H1 (cell line): ENCODE data around the gene ANKH. TPM values are rescaled to one million over a fixed set of nuclear protein-coding genes. Genes with fewer than 3 reads are reported as not detected.

Experiments
- CTCF ChIA-PET: fragments of 300-600 bp; sonication (Branson Sonifier 250); formaldehyde crosslinking; loops from one replicate; lab custom pipeline; 2021; ENCODE audit not compliant: partially characterized antibody; lab: Charles Lee
- POLR2A ChIA-PET: fragments of 300-600 bp; sonication (Branson Sonifier 250); formaldehyde crosslinking; loops from one replicate; lab custom pipeline; 2021; ENCODE audit warnings: inconsistent platforms; ENCODE audit not compliant: partially characterized antibody; lab: Charles Lee
- DNase-seq, 2 experiments: peaks; one replicate each; pipeline versions ENCODE4 v3.0.0 to v3.0.0-alpha.2; 2010 to 2022; ENCODE audit warnings: low spot score in 2 of 2, low read depth in 1 of 2, mixed read lengths in 1 of 2
- FAIRE-seq: peaks from 2 replicates; lab custom pipeline; 2011; peaks lifted over from hg19 to GRCh38; lab: Jason Lieb, UNC
- H2AFZ ChIP-seq: 2 replicates; pipeline ENCODE4 v1.8.1; 2012; ENCODE audit warnings: low read length, inconsistent platforms
- H2AK5ac ChIP-seq: 2 replicates; pipeline ENCODE4 v1.6.1; 2013; ENCODE audit warnings: low read depth, low read length
- H2BK120ac ChIP-seq: replicated peaks from 2 replicates; pipeline ENCODE3; 2013; ENCODE audit warnings: low read depth, low read length, inconsistent platforms
- H2BK12ac ChIP-seq: 2 replicates; pipeline ENCODE4 v1.6.1; 2013; ENCODE audit warnings: low read depth, low read length
- H2BK15ac ChIP-seq: 2 replicates; pipeline ENCODE4 v1.6.1; 2013; ENCODE audit warnings: low read length
- H2BK20ac ChIP-seq: 2 replicates; pipeline ENCODE4 v1.6.1; 2013; ENCODE audit warnings: low read length
- H2BK5ac ChIP-seq: 2 replicates; pipeline ENCODE4 v1.6.1; 2013; ENCODE audit warnings: low read depth, low read length
- H3K14ac ChIP-seq: 2 replicates; pipeline ENCODE4 v1.6.1; 2013; ENCODE audit warnings: inconsistent platforms; ENCODE audit not compliant: insufficient read length
- H3K18ac ChIP-seq: 2 replicates; pipeline ENCODE4 v1.6.1; 2013; ENCODE audit warnings: low read length; ENCODE audit errors: extremely low read depth
- H3K23ac ChIP-seq: 2 replicates; pipeline ENCODE4 v1.6.1; 2013; ENCODE audit warnings: inconsistent platforms; ENCODE audit not compliant: insufficient read length
- H3K23me2 ChIP-seq: 2 replicates; pipeline ENCODE4 v1.6.1; 2013; ENCODE audit warnings: low read depth, low read length
- H3K27ac ChIP-seq: 2 replicates; pipeline ENCODE4 v1.6.1; 2011; ENCODE audit warnings: low read depth, low read length, inconsistent platforms
- H3K27me3 ChIP-seq, 4 experiments: replicated peaks in 1 of 4; 1 replicate in 1 of 4; 2 replicates in 3 of 4; pipeline versions ENCODE4 v1.6.1 to v1.8.1; 2011 to 2013; ENCODE audit warnings: low read length in 3 of 4, mild to moderate bottlenecking in 3 of 4, inconsistent platforms in 2 of 4, mixed read lengths in 2 of 4, moderate library complexity in 1 of 4; ENCODE audit not compliant: control insufficient read depth in 3 of 4, insufficient read depth in 3 of 4; ENCODE audit errors: extremely low read depth in 1 of 4
- H3K36me3 ChIP-seq, 4 experiments: 2 replicates each; pipeline versions ENCODE4 v1.6.1 to v1.8.1; 2011 to 2013; ENCODE audit warnings: mild to moderate bottlenecking in 4 of 4, low read length in 3 of 4, moderate library complexity in 2 of 4, control low read depth in 1 of 4, inconsistent platforms in 1 of 4; ENCODE audit not compliant: insufficient read depth in 4 of 4, control insufficient read depth in 2 of 4
- H3K4ac ChIP-seq: replicated peaks from 2 replicates; pipeline ENCODE3; 2013; ENCODE audit warnings: low read length, low read depth, mixed read lengths, inconsistent platforms; ENCODE audit not compliant: insufficient read length
- H3K4me1 ChIP-seq, 4 experiments: replicated peaks in 1 of 4; 1 replicate in 1 of 4; 2 replicates in 3 of 4; pipeline versions ENCODE4 v1.6.1 to v1.8.1; 2011 to 2013; ENCODE audit warnings: low read length in 3 of 4, inconsistent platforms in 2 of 4, mixed read lengths in 1 of 4; ENCODE audit not compliant: insufficient read depth in 4 of 4, control insufficient read depth in 3 of 4
- H3K4me2 ChIP-seq, 2 experiments: 2 replicates each; pipeline versions ENCODE4 v1.6.1 to v1.8.1; 2011 to 2013; ENCODE audit warnings: low read depth in 2 of 2, low read length in 2 of 2, control low read depth in 1 of 2, inconsistent platforms in 1 of 2, mild to moderate bottlenecking in 1 of 2; ENCODE audit not compliant: insufficient read depth in 1 of 2
- H3K4me3 ChIP-seq, 4 experiments: fragments of 200-600, 300-600 bp in 1 of 4; sonication (generic), shearing (Covaris generic), sonication (Bioruptor Twin) in 1 of 4; 2 replicates each; pipeline versions ENCODE4 v1.5.1 to v1.8.1; 2011 to 2016; ENCODE audit warnings: low read length in 4 of 4, low read depth in 3 of 4, control low read depth in 2 of 4, inconsistent platforms in 2 of 4, mild to moderate bottlenecking in 2 of 4, mixed read lengths in 1 of 4, moderate library complexity in 1 of 4; ENCODE audit not compliant: insufficient read depth in 2 of 4; ENCODE audit errors: extremely low read depth in 1 of 4
- H3K56ac ChIP-seq: replicated peaks from 2 replicates; pipeline ENCODE3; 2013; ENCODE audit warnings: low read depth, mild to moderate bottlenecking, mixed read lengths, low read length, inconsistent platforms; ENCODE audit not compliant: insufficient read length
- H3K79me1 ChIP-seq: 2 replicates; pipeline ENCODE4 v1.6.1; 2013; ENCODE audit warnings: low read depth, low read length, control low read depth
- H3K79me2 ChIP-seq, 2 experiments: 2 replicates each; pipeline versions ENCODE4 v1.6.1 to v1.8.1; 2012 to 2013; ENCODE audit warnings: low read length in 2 of 2, mild to moderate bottlenecking in 2 of 2, inconsistent platforms in 1 of 2; ENCODE audit not compliant: insufficient read depth in 2 of 2, control insufficient read depth in 1 of 2
- H3K9ac ChIP-seq, 4 experiments: replicated peaks in 1 of 4; 1 replicate in 1 of 4; 2 replicates in 3 of 4; pipeline versions ENCODE4 v1.6.1 to v1.8.1; 2011 to 2013; ENCODE audit warnings: low read depth in 3 of 4, low read length in 3 of 4, control low read depth in 2 of 4, mild to moderate bottlenecking in 2 of 4, moderate library complexity in 2 of 4, inconsistent platforms in 1 of 4; ENCODE audit errors: extremely low read depth in 1 of 4
- H3K9me3 ChIP-seq, 2 experiments: 2 replicates each; pipeline versions ENCODE4 v1.6.1 to v1.8.1; 2012 to 2013; ENCODE audit warnings: mild to moderate bottlenecking in 2 of 2, moderate library complexity in 2 of 2, control low read depth in 1 of 2, inconsistent platforms in 1 of 2, low read depth in 1 of 2, low read length in 1 of 2, mixed read lengths in 1 of 2; ENCODE audit not compliant: insufficient read depth in 2 of 2
- H4K20me1 ChIP-seq, 2 experiments: replicated peaks in 1 of 2; 2 replicates each; pipeline versions ENCODE3 to v1.8.1; 2011 to 2013; ENCODE audit warnings: inconsistent platforms in 2 of 2, low read length in 2 of 2, mild to moderate bottlenecking in 1 of 2; ENCODE audit not compliant: insufficient read depth in 2 of 2, control insufficient read depth in 1 of 2
- H4K5ac ChIP-seq: 2 replicates; pipeline ENCODE4 v1.6.1; 2013; ENCODE audit warnings: low read length, low read depth, mixed read lengths, inconsistent platforms; ENCODE audit not compliant: insufficient read length
- H4K8ac ChIP-seq: 2 replicates; pipeline ENCODE4 v1.8.0; 2013; ENCODE audit warnings: mild to moderate bottlenecking, moderate library complexity, low read length, inconsistent platforms; ENCODE audit not compliant: insufficient read depth; ENCODE audit errors: extremely low read depth
- H4K91ac ChIP-seq: replicated peaks from 2 replicates; pipeline ENCODE3; 2013; ENCODE audit warnings: low read length, mixed read lengths, inconsistent platforms; ENCODE audit not compliant: insufficient read length
- GABPA ChIP-seq: IDR thresholded peaks from 2 replicates; pipeline ENCODE4 v1.6.1; 2011; ENCODE audit warnings: mild to moderate bottlenecking, low read length, moderate library complexity, borderline replicate concordance; ENCODE audit not compliant: insufficient read depth
- GTF2F1 ChIP-seq: IDR thresholded peaks from 2 replicates; pipeline ENCODE4 v1.6.1; 2012; ENCODE audit warnings: low read depth, low read length, improper control_type of control experiment, borderline replicate concordance
- KDM5A ChIP-seq: fragments of 200-600 bp; IDR thresholded peaks from 2 replicates; pipeline ENCODE4 v1.7.1; 2012; ENCODE audit warnings: mild to moderate bottlenecking, low read length, inconsistent platforms, mixed read lengths
- SIN3A ChIP-seq, 2 experiments: IDR thresholded peaks in 1 of 2; conservative IDR thresholded peaks in 1 of 2; 2 replicates each; pipeline ENCODE4 v1.6.1; 2011 to 2012; ENCODE audit warnings: low read length in 2 of 2, improper control_type of control experiment in 1 of 2, low read depth in 1 of 2, mild to moderate bottlenecking in 1 of 2
- YY1 ChIP-seq: IDR thresholded peaks from 2 replicates; pipeline ENCODE4 v1.6.1; 2011; ENCODE audit warnings: low read depth, mild to moderate bottlenecking, low read length
- WGBS, 2 experiments: shearing (Covaris generic) in 1 of 2; methylation state at CpG; one replicate each; pipeline versions ENCODE4 v1.1.6 to v1.1.7; 2013 to 2015; ENCODE audit warnings: low lambda C conversion rate in 2 of 2, mixed read lengths in 2 of 2, inconsistent platforms in 1 of 2, low coverage in 1 of 2, missing lambda C conversion rate in 1 of 2; ENCODE audit not compliant: insufficient replicate concordance in 2 of 2, insufficient coverage in 1 of 2, insufficient read length in 1 of 2; ENCODE audit errors: extremely low coverage in 1 of 2, missing lambda C conversion rate in 1 of 2; 5-methylcytosine and 5-hydroxymethylcytosine counted together
- polyA plus RNA-seq, 7 experiments: library from polyadenylated mRNA; depleted of rRNA in 3 of 7; stranded (reverse) in 5 of 7; unstranded in 2 of 7; fragments of >200 nt in 5 of 7; fragments of 200-250 nt in 2 of 7; gene quantifications; 1 replicate in 5 of 7; 2 replicates in 1 of 7; 4 replicates in 1 of 7; pipeline versions ENCODE4 v1.2.1 to v1.2.3, GENCODE V29; 2011 to 2013; ENCODE audit warnings: missing spikeins in 2 of 7, mixed read lengths in 2 of 7
- total RNA-seq: library from RNA; stranded (reverse); fragmentation: NEBNext Ultra II Directional; extraction: Animal tissue kit (Norgen Biotek cat#: 25700); gene quantifications from 2 replicates; pipeline ENCODE4 v1.2.1, GENCODE V29; 2021
- TF ChIP-seq, protein P1 (sequence below): IDR thresholded peaks from 2 replicates; pipeline ENCODE4 v1.6.1; 2011; ENCODE audit warnings: low read length, improper control_type of control experiment

ANKH gene
- total and polyA plus RNA-seq, 2 of the 8 experiments (the other 6 are each of a cell fraction or from before 2014, with no cell fraction given), result 5.3 to 13.0 TPM

DNA sequence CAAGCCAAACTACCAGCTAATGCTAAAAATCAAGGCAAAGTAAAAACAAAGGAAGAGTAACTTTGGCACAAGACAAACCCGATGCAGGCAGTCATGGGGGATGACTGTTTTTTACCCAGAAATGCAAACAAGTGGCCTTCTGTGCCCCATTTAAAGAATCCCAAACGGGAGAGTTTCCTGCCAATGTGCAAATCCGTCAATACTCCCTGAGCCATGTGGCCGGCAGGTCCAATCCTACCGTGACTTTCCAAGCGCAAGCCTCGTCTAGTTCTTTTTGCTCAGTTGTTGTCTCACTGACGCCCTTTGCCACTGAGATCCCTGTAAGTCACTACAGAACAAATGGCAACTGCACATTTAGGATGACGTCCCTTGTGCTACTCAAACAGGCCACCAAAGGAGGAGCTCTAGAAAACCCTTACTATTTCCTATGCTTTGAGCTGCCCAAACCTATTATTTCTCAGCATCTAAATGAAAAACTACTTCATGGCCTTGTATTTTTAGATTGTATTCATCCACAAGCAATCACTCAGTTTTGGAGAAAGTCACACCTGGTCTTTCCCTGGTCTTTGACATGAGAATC is 163.7 kb downstream of the ANKH start:
- 92% methylated on average over 9 of the region's 9 CpGs; no CpG with 5 or more reads in 1 of the 2 experiments for WGBS, 2 experiments
- H3K56ac ChIP-seq, result no peak overlapping the region
- no peak overlapping the region for H2AFZ ChIP-seq
- H3K4me2 ChIP-seq, result no peak overlapping the region
- FAIRE-seq, result no peak
- H2BK15ac ChIP-seq, result no peak overlapping the region
- no peak overlapping the region for H2BK120ac ChIP-seq
- H3K9me3 ChIP-seq, result peaks cover 0 to 4% of the 10 kb centered on the region in 2 experiments; a peak in 1 of 4 replicates
- H3K18ac ChIP-seq, result no peak overlapping the region
- peaks cover 0 to 1% (median 0%) of the 10 kb centered on the region in 4 experiments; a peak in 1 of 7 replicates for H3K27me3 ChIP-seq
- no peak overlapping the region for H4K5ac ChIP-seq
- H3K4me3 ChIP-seq, result no peak overlapping the region
- H4K20me1 ChIP-seq, result peaks cover 0 to 2% of the 10 kb centered on the region in 2 experiments
- no peaks in the 10 kb centered on the region; the same call in 1 of the 2 replicates for H3K79me1 ChIP-seq
- no peaks in the 10 kb centered on the region for H3K4me1 ChIP-seq
- H2BK20ac ChIP-seq, result no peak overlapping the region
- no peak overlapping the region for H3K23ac ChIP-seq
- POLR2A ChIA-PET, result interaction anchor here (0.7 kb wide), 1 partner anchor 250 kb away, joined by 3 read pairs; no protein-coding TSS in a partner anchor
- H3K23me2 ChIP-seq, result no peaks in the 10 kb centered on the region
- peaks cover 0 to 12% (median 3%) of the 10 kb centered on the region in 4 experiments; a peak in 4 of 8 replicates for H3K36me3 ChIP-seq
- no peak overlapping the region for H4K8ac ChIP-seq
- no peak overlapping the region for H2BK5ac ChIP-seq
- no peak overlapping the region for H3K4ac ChIP-seq
- H2AK5ac ChIP-seq, result no peak overlapping the region
- H4K91ac ChIP-seq, result no peak overlapping the region
- no peak overlapping the region for H2BK12ac ChIP-seq
- H3K14ac ChIP-seq, result no peak overlapping the region
- no peak for DNase-seq
- no peaks in the 10 kb centered on the region for H3K79me2 ChIP-seq
- no peak overlapping the region for H3K9ac ChIP-seq
- CTCF ChIA-PET, result interaction anchor here (0.8 to 4.4 kb wide), 9 partner anchors 12 to 296 kb away, joined by 3 to 31 read pairs (median 5); no protein-coding TSS in a partner anchor
- no peak overlapping the region for H3K27ac ChIP-seq
- TF ChIP-seq GTF2F1, result no peak
- TF ChIP-seq, protein P1, sequence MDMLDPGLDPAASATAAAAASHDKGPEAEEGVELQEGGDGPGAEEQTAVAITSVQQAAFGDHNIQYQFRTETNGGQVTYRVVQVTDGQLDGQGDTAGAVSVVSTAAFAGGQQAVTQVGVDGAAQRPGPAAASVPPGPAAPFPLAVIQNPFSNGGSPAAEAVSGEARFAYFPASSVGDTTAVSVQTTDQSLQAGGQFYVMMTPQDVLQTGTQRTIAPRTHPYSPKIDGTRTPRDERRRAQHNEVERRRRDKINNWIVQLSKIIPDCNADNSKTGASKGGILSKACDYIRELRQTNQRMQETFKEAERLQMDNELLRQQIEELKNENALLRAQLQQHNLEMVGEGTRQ, result no peak
- no peak for TF ChIP-seq YY1
- TF ChIP-seq SIN3A (conservative IDR thresholded peaks at IDR 0.05 in 1 of 2, IDR thresholded peaks at IDR 0.05 in 1 of 2; ENCODE audit: low read depth in 1 of 2, low read length in 2 of 2), result no peak
- TF ChIP-seq KDM5A, result no peak
- no peak for TF ChIP-seq GABPA
